Activated CD4-positive, alpha-beta memory T cell treated with anti-CD3 and anti-CD28 coated beads for 36 hours (primary cell): ENCODE measurements around the gene C6orf136. TPM values are rescaled to one million over a fixed set of nuclear protein-coding genes. Genes with fewer than 3 reads are reported as not detected.
"Not testable (repeated sequence)": the region's sequence is repeated elsewhere in the genome, so short reads cannot be mapped to it uniquely, and the experiment has no call there.

Source experiments
- CTCF ChIA-PET: fragments of 350-600 bp; sonication (Branson Sonifier 250); formaldehyde crosslinking; loops from one replicate; lab custom pipeline; 2021; ENCODE audit warnings: antibody characterized with exemption, inconsistent platforms; lab: Charles Lee
- POLR2A ChIA-PET: fragments of 350-600 bp; sonication (Branson Sonifier 250); formaldehyde crosslinking; loops from one replicate; lab custom pipeline; 2021; ENCODE audit warnings: antibody characterized with exemption; lab: Charles Lee
- DNase-seq: peaks from one replicate; pipeline ENCODE4 v3.0.0-alpha.2; 2020
- H3K27ac Mint-ChIP-seq: one replicate; pipeline ENCODE4 v1.8.0; 2021; ENCODE audit warnings: mixed read lengths
- H3K27me3 Mint-ChIP-seq: one replicate; pipeline ENCODE4 v1.8.0; 2021; ENCODE audit warnings: mixed read lengths
- H3K36me3 Mint-ChIP-seq: one replicate; pipeline ENCODE4 v1.8.0; 2021; ENCODE audit warnings: mixed read lengths
- H3K4me1 Mint-ChIP-seq: one replicate; pipeline ENCODE4 v1.8.0; 2021; ENCODE audit warnings: low read depth, mixed read lengths
- H3K4me3 Mint-ChIP-seq: one replicate; pipeline ENCODE4 v1.8.0; 2021; ENCODE audit warnings: mild to moderate bottlenecking, mixed read lengths
- H3K9me3 Mint-ChIP-seq: one replicate; pipeline ENCODE4 v1.8.0; 2021; ENCODE audit warnings: mixed read lengths
- intact Hi-C: fragments of 100-400 bp; cut with micrococcal nuclease; formaldehyde crosslinking; loops from one replicate; pipeline ENCODE4 v1.15.1; 2023
- total RNA-seq, 2 experiments: library from RNA; stranded (reverse); gene quantifications; one replicate each; pipeline ENCODE4 v1.2.3, GENCODE V29; 2021

Gene C6orf136
- total RNA-seq, 2 experiments from 2014 or later = 32.7 to 37.5 TPM

DNA sequence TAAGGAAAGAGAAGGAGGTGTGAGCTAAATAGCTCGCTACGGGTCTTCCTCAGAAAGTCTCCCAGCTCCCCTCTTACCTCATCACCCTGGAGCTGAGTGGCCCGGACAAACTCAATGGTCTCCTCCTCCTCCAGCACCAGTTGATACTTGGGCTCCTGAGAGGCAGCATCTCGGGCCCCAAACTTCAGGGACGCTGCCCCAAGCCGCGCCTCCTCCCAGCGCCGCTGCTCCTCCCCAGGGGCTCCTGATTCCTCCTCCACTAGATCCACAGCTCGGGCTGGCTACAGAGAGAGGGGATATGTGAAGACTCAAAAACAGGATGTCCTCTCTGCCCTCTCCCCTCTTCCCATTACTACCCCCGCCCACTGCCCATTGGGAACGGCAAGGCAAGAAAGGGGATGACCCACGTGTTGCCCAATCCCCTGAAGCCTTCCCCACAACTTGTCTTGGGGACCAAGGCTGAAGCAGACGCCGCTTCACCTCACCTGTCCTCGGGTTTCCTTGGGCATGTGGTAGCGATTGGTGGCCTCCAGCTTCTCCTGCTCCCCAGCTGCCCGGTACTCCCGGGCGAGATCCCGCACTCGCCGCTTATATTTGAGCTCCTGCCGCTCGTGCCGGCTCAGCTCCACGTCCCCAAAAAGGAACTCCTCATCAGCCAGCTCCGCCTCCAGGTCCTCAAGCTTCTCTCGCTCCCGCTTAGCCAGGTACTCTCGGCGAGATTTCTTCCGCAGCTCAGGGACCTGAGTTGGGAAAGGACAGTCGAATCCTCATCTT lies 18.2 kb downstream of the C6orf136 start:
- Mint-ChIP-seq H3K4me1 (peaks cover 12% of the 10 kb centered on the region), H3K36me3 (peaks cover 45% of the 10 kb centered on the region), H3K9me3 (no peaks in the 10 kb centered on the region), H3K27me3 (no peaks in the 10 kb centered on the region), H3K4me3 (no peak overlapping the region), H3K27ac (peak overlapping the region; percentile 73)
- intact Hi-C loops = no loop called here
- ChIA-PET POLR2A (interaction anchor here (1.4 kb wide), 1 partner anchor 24 kb away, joined by 3 read pairs; no protein-coding TSS in a partner anchor), CTCF (interaction anchor here (0.9 kb wide), 3 partner anchors 66 to 124 kb away, joined by 3 to 4 read pairs (median 3); no protein-coding TSS in a partner anchor)
- no peak for DNase-seq

DNA sequence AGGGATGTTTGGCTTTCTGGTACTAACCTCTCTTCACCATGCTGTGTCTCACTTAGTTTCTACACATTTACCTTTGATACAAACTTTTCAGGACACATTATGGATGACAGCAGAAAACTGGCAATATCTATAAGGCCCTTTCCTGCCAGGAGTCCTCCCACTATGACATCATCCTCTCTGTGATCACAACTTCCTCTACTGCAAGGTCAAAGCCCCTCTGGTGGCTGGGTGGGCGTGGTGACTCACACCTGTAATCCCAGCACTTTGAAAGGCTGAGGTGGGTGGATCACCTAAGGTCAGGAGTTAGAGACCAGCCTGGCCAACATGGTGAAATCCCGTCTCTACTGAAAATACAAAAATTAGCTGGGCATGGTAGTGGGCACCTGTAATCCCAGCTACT lies 19.4 kb downstream of the C6orf136 start:
- POLR2A ChIA-PET, intact Hi-C loops, CTCF ChIA-PET, H3K4me3 Mint-ChIP-seq, H3K9me3 Mint-ChIP-seq, H3K27me3 Mint-ChIP-seq: not testable (repeated sequence)
- peak; percentile 73 for DNase-seq
- peaks cover 47% of the 10 kb centered on the region for H3K36me3 Mint-ChIP-seq
- H3K27ac Mint-ChIP-seq = peak overlapping the region; percentile 73
- H3K4me1 Mint-ChIP-seq = peaks cover 21% of the 10 kb centered on the region

DNA sequence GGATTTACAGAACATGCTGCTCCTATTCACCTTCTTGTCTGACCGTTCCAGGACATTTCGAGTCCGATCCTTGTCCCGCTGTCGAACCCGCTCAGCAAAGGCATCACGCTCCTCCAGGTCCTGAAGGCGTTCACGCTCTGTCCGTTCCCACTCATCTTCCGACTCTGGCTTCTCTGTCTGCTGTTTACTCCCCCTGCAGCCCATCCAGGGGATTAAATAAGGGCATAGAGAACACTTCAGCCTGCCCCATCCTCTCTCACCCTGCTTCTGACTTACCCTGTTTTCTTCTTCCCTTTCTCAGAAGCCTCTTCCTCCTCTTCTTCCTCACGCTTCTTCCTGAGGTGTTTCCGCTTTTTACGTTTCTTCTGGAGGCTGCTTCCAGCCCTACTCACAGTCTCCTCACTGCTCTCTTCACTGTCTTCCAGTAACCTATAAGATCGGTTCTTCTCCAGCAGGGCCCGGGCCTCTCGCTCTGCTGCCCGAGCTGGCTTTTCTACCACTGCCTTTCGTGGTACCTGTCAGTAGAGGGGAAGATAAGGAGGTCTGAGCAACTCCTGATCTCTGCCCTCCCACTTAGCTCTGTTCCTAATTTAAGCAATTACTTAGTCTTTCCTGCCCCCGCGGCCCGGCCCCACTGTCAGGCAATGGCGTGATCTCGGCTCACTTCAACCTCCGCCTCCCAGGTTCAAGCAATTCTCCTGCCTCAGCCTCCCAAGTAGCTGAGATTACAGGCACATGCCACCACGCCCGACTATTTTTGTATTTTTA lies 24.0 kb downstream of the C6orf136 start:
- Mint-ChIP-seq H3K27ac (no peak overlapping the region), H3K36me3 (peaks cover 14% of the 10 kb centered on the region), H3K4me1 (peaks cover 33% of the 10 kb centered on the region), H3K9me3 (no peaks in the 10 kb centered on the region), H3K4me3 (peak overlapping the region; percentile 91), H3K27me3 (no peaks in the 10 kb centered on the region)
- intact Hi-C loops = no loop called here
- no peak for DNase-seq
- CTCF ChIA-PET = interaction anchor here (1.5 to 19.8 kb wide), 2 partner anchors 56 to 126 kb away, joined by 4 to 628 read pairs; partner anchors contain the start of genes MDC1 and TUBB
- POLR2A ChIA-PET = no interaction called here

DNA sequence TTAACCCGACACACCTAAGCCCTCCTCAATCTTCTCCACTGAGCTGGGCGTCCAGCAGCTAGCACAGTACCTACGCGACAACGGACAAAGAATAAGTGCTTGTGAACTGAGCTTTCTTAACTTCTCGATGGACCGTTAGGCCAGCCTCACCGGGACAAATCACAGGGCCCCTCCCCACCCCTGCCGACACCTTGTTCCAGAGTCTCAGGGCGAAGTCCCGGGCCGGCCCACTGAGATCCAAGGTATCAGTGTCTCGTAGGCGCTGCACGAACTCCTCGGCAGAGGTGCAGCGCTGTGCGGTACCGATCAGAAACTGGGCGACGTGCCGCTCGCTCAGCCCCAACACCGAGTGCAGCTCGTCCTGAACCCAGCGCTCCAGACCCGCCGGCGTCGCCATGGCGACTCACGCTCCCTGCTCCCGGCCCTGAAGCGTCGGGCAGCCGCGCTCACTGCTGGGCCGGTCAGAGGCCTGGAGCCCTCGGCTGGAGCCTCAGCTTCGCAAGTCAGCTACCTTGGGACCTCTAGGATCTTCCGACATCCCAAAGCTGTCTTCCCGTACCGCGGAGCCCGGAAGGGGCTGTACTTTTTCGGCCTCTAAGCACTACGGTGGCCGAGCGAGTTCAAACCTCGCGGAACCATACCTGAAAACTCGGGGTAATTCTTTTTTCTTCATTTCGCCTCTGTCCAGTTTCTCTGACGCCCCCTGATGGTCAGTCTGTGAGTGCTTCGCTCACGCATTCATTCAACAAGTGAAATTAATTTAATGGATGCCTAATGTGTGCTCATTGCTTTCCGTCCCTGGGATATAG lies 25.7 kb downstream of the C6orf136 start, which contains the start of gene DHX16:
DHX16 (minus strand) TSS at position 562 of the 809 bp plus-strand sequence; CDS start at position 397, 165 bp downstream.
- peak; percentile 93 for DNase-seq
- ChIA-PET CTCF (interaction anchor here (0.8 to 19.8 kb wide), 15 partner anchors 11 to 415 kb away, joined by 3 to 628 read pairs (median 4); partner anchors contain the start of genes MDC1, MRPS18B and TUBB), POLR2A (interaction anchor here (0.8 to 1.7 kb wide), 7 partner anchors 8 to 58 kb away, joined by 3 to 5 read pairs (median 4); partner anchors contain the start of genes MDC1 and MRPS18B)
- no peaks in the 10 kb centered on the region for H3K27me3 Mint-ChIP-seq
- H3K27ac Mint-ChIP-seq = peak within 1 kb of the TSS; percentile 84
- intact Hi-C loops = loop anchor here (1.0 to 2.0 kb wide), 4 partner anchors 10 to 190 kb away; partner anchors contain the start of genes C6orf136, MRPS18B and PPP1R10
- peaks cover 23% of the 10 kb centered on the region for H3K36me3 Mint-ChIP-seq
- peak within 1 kb of the TSS; percentile 91 for H3K4me3 Mint-ChIP-seq
- H3K4me1 Mint-ChIP-seq = peaks cover 30% of the 10 kb centered on the region
- no peaks in the 10 kb centered on the region for H3K9me3 Mint-ChIP-seq

DNA sequence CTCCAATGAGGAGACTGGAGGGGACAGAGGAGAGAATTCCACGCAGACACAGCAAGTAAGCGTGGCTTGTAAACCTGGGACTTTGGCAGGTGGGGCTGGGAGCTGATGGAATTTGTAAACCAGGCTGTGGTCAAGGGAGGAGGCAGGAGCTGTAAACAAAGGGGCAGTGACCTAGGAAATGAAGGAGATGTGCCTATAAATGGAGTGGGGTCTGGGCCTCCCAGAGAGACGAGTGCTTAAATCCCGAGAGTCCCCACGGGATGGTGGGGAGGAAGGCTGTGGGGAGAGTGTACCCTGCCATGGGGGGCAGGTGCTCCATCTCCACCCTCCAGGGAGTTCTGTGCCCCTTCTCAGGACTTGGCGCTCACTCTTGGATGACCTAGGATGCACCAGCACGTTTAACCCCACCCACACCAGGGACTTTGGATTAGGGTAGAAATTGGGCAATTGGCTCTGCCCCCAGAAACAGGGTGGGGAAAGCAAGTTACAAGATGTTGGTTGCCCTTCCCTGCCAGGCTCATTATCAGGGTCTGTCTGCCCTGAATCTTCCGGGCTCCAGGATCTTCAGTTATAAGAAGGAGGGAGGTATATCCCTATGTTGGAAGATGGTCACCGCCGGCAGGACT lies 29.8 kb downstream of the C6orf136 start:
- H3K36me3 Mint-ChIP-seq = peaks cover 50% of the 10 kb centered on the region
- H3K4me1 Mint-ChIP-seq = peaks cover 25% of the 10 kb centered on the region
- no peak overlapping the region for H3K27ac Mint-ChIP-seq
- intact Hi-C loops = no loop called here
- H3K27me3 Mint-ChIP-seq = no peaks in the 10 kb centered on the region
- ChIA-PET CTCF (interaction anchor here (19.8 kb wide), 1 partner anchor 50 kb away, joined by 628 read pairs; the partner anchor contains the start of genes MDC1 and TUBB), POLR2A (interaction anchor here (1.2 kb wide), 1 partner anchor 45 kb away, joined by 3 read pairs; no protein-coding TSS in a partner anchor)
- no peak for DNase-seq
- H3K9me3 Mint-ChIP-seq = no peaks in the 10 kb centered on the region
- no peak overlapping the region for H3K4me3 Mint-ChIP-seq

DNA sequence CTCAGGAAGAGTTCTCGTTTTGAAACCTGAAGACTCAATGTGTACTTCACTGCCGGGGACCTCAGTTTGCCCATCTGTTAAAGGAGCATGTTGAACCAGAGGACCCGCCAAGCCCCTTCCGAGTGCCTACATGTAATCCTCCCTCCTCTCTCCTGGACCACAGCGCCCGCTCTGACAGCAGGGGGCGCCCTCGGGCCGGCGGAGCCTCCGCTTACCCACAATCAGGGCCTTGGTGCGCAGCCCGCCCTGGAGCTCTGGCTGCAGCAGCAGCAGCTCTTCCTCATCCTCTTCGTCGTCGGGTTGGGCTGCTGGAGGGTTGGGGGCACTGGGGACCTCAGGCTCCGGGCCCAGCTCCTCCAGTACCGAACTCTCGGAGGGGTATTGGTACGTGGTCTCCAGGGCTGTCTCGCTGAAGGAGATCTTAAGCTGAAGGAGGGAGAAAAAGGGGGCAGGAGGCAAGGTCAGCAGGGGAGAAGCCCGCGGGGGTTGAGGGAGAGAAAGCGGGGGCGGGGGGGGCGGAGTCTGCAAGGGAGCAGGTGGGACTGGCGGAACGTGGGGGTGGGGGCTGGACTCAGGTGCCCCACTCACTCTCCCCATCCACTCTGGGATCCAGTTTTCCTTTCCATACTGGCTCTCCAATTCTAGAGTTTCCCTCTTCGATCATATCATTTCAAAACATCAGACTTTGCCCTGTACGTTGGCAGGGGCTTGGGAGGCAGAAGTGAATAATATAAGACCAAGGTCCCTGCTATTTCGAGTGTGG lies 32.2 kb downstream of the C6orf136 start:
- intact Hi-C loops = loop anchor here (1.0 to 2.0 kb wide), 3 partner anchors 11 to 198 kb away; partner anchors contain the start of gene NRM
- ChIA-PET POLR2A (interaction anchor here (1.1 to 14.8 kb wide), 6 partner anchors 12 to 61 kb away, joined by 3 to 209 read pairs (median 6); partner anchors contain the start of genes MDC1, MRPS18B, NRM and PPP1R10), CTCF (interaction anchor here (0.6 to 19.8 kb wide), 35 partner anchors 9 to 408 kb away, joined by 3 to 628 read pairs (median 4); partner anchors contain the start of genes ATAT1, MDC1, MRPS18B and NRM)
- Mint-ChIP-seq H3K4me1 (peaks cover 16% of the 10 kb centered on the region), H3K9me3 (no peaks in the 10 kb centered on the region), H3K36me3 (peaks cover 71% of the 10 kb centered on the region), H3K4me3 (peak overlapping the region; percentile 100), H3K27ac (peak overlapping the region; percentile 99), H3K27me3 (no peaks in the 10 kb centered on the region)
- peak; percentile 94 for DNase-seq

DNA sequence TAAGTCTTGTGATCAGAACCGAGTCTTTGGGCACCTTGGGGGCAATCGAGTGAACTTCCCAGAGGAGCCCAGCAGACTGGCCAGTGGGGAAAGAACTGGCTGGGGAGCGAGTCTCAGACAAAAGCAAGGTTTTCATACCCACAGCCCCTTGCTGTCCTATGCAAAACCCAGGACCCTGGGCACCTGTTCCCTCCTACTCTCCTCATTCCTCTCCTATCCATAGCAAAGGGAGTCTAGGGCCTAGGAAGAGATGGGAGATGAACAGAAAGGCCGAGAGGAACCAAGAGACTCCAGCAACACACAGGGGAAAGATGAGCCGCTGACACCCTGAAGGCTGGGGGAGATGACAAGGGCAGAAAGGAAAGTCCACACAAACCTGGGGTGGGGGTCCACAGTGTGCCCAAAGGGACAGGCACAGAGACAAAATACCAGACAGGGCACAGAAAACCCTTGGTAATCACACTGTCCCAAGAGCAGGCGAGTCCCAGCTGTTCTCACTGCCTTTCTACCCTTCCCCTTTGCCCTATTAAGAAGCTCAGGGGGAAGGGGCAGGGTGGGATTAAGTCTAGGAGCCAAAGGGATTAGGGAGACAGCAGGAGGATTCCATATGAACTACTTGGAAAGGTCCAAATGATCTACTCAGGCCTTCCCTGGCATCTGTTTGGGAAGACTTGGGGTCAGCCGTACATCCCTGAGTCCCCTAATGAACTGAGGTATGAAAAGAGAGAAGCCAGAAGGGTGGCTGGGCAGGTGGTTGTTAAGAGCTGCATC lies 33.0 kb downstream of the C6orf136 start:
- ChIA-PET POLR2A (interaction anchor here (1.1 to 14.8 kb wide), 8 partner anchors 11 to 65 kb away, joined by 4 to 209 read pairs (median 10); partner anchors contain the start of genes IER3, MDC1, MRPS18B and NRM), CTCF (interaction anchor here (0.6 to 19.8 kb wide), 14 partner anchors 10 to 407 kb away, joined by 3 to 628 read pairs (median 4); partner anchors contain the start of genes MDC1, MRPS18B, NRM and PPP1R10)
- Mint-ChIP-seq H3K9me3 (no peaks in the 10 kb centered on the region), H3K27me3 (no peaks in the 10 kb centered on the region), H3K27ac (peak overlapping the region; percentile 99), H3K4me1 (peaks cover 16% of the 10 kb centered on the region), H3K4me3 (peak overlapping the region; percentile 100), H3K36me3 (peaks cover 78% of the 10 kb centered on the region)
- intact Hi-C loops = loop anchor here (1.0 to 5.0 kb wide), 5 partner anchors 10 to 197 kb away; partner anchors contain the start of genes ABCF1, GNL1, NRM and PRR3
- DNase-seq = peak; percentile 18

DNA sequence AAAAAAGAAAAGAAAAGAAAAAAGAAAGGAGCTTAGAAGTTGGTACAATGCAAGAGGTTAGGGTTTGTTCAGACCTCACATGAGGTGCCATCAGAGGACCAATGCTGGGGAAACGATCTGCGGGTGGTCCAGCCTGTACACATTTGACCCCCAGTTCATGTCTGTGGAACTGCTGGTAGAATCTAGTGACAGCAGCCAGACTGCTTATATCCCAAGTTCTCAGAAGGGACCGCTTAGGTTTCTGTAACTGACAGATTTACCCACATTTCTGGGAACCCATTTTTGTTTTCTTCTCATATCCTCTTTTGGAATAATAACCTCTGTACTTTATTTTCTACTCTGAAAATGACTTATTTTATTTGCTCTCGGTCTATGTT lies 34.8 kb downstream of the C6orf136 start:
- CTCF ChIA-PET = interaction anchor here (0.6 to 19.8 kb wide), 6 partner anchors 9 to 388 kb away, joined by 3 to 628 read pairs (median 3); partner anchors contain the start of genes MDC1, MRPS18B, NRM and TUBB
- intact Hi-C loops = loop anchor here (1.0 to 5.0 kb wide), 8 partner anchors 8 to 193 kb away; partner anchors contain the start of genes ABCF1, DHX16, GNL1 and HLA-E
- H3K4me1 Mint-ChIP-seq = peaks cover 11% of the 10 kb centered on the region
- H3K27me3 Mint-ChIP-seq = no peaks in the 10 kb centered on the region
- peaks cover 85% of the 10 kb centered on the region for H3K36me3 Mint-ChIP-seq
- no peak for DNase-seq
- POLR2A ChIA-PET = interaction anchor here (0.5 to 14.8 kb wide), 8 partner anchors 9 to 191 kb away, joined by 3 to 209 read pairs (median 6); partner anchors contain the start of genes ABCF1, IER3, MDC1 and NRM
- peak overlapping the region; percentile 99 for H3K27ac Mint-ChIP-seq
- peak overlapping the region; percentile 100 for H3K4me3 Mint-ChIP-seq
- no peaks in the 10 kb centered on the region for H3K9me3 Mint-ChIP-seq
